ENCODE results near the gene SNAPC4.
"Not testable (repeated sequence)": the region's sequence is repeated elsewhere in the genome, so short reads cannot be mapped to it uniquely, and the experiment has no call there.

SNAPC4 gene

GRCh38 chr9:136354592-136355085, 45.3 kb downstream of the SNAPC4 start:
- no peak for DNase-seq

- no peak for DNase-seq
These were observed 46.0 kb downstream of the SNAPC4 start for GRCh38 chr9:136353757-136354488.

GRCh38 chr9:136353088-136353487, 46.9 kb downstream of the SNAPC4 start:
- no peak for DNase-seq

GRCh38 chr9:136352682-136353081, 47.3 kb downstream of the SNAPC4 start:
- DNase-seq = no peak

- not testable (repeated sequence) for DNase-seq
These were observed 48.1 kb downstream of the SNAPC4 start for GRCh38 chr9:136351868-136352267.

- no peak for DNase-seq
These were observed 48.6 kb downstream of the SNAPC4 start for GRCh38 chr9:136351252-136351800.

Measured in CD4-positive, alpha-beta T cell treated with Interleukin-6 for 4 hours (primary cell).